Caki2 (cell line): Measurements from ENCODE around the gene SCGB2B2. TPM values are rescaled to one million over a fixed set of nuclear protein-coding genes. Genes with fewer than 3 reads are reported as not detected.
"Not testable (repeated sequence)": the region's sequence is repeated elsewhere in the genome, so short reads cannot be mapped to it uniquely, and the experiment has no call there.

ENCODE experiments used
- DNase-seq: peaks from one replicate; pipeline ENCODE4 v3.0.0-alpha.2; 2015; ENCODE audit warnings: low read depth
- in situ Hi-C: cut with HindIII; loops from 2 replicates; pipeline ENCODE4 v1.10.0; 2016; ENCODE audit warnings: low sequenced_read_pairs, low pct_unique_long_range_greater_than_20kb, mixed read lengths
- total RNA-seq: library from RNA; depleted of rRNA; stranded (reverse); fragments of >200 nt; shearing (Covaris generic); gene quantifications from 2 replicates; pipeline ENCODE4 v1.2.3, GENCODE V29; 2014; ENCODE audit warnings: low replicate concordance

SCGB2B2 gene
- total RNA-seq, 1 experiment from 2014 or later = not detected

- DNase-seq = no peak
- in situ Hi-C loops = no loop called here
Observed at GRCh38 chr19:34675250-34675649, 1.7 kb downstream of the SCGB2B2 start.

GRCh38 chr19:34673590-34673989 lies 3.4 kb downstream of the SCGB2B2 start:
- in situ Hi-C loops = no loop called here

GRCh38 chr19:34671972-34672371 lies 5.0 kb downstream of the SCGB2B2 start:
- in situ Hi-C loops = no loop called here
- no peak for DNase-seq

More at GRCh38 chr19:34673590-34673989, 3.4 kb downstream of the SCGB2B2 start:
- DNase-seq = no peak

GRCh38 chr19:34669305-34669704 lies 7.7 kb downstream of the SCGB2B2 start:
- in situ Hi-C loops = no loop called here
- DNase-seq = no peak

- in situ Hi-C loops, DNase-seq: not testable (repeated sequence)
Observed at GRCh38 chr19:34668690-34669089, 8.3 kb downstream of the SCGB2B2 start.

GRCh38 chr19:34668077-34668689 lies 8.8 kb downstream of the SCGB2B2 start:
- in situ Hi-C loops, DNase-seq: not testable (repeated sequence)

GRCh38 chr19:34667349-34668076 lies 9.4 kb downstream of the SCGB2B2 start:
- DNase-seq = no peak
- in situ Hi-C loops = no loop called here

- in situ Hi-C loops = no loop called here
Observed at GRCh38 chr19:34666958-34667265, 10.0 kb downstream of the SCGB2B2 start.

GRCh38 chr19:34666200-34666957 lies 10.6 kb downstream of the SCGB2B2 start:
- in situ Hi-C loops = no loop called here

More at GRCh38 chr19:34666958-34667265, 10.0 kb downstream of the SCGB2B2 start:
- DNase-seq = no peak

GRCh38 chr19:34665275-34665674 lies 11.7 kb downstream of the SCGB2B2 start:
- in situ Hi-C loops, DNase-seq: not testable (repeated sequence)

More at GRCh38 chr19:34666200-34666957, 10.6 kb downstream of the SCGB2B2 start:
- DNase-seq = no peak

GRCh38 chr19:34664870-34665269 lies 12.1 kb downstream of the SCGB2B2 start:
- in situ Hi-C loops = no loop called here
- no peak for DNase-seq

GRCh38 chr19:34664168-34664567 lies 12.8 kb downstream of the SCGB2B2 start:
- in situ Hi-C loops = no loop called here
- no peak for DNase-seq

- in situ Hi-C loops = no loop called here
- no peak for DNase-seq
Observed at GRCh38 chr19:34662919-34663318, 14.0 kb downstream of the SCGB2B2 start.

- DNase-seq = no peak
- in situ Hi-C loops = no loop called here
Observed at GRCh38 chr19:34661357-34661756, 15.6 kb downstream of the SCGB2B2 start.

GRCh38 chr19:34655651-34656050 lies 21.3 kb downstream of the SCGB2B2 start:
- in situ Hi-C loops = no loop called here
- no peak for DNase-seq

- in situ Hi-C loops = no loop called here
- no peak for DNase-seq
Observed at GRCh38 chr19:34654796-34655195, 22.2 kb downstream of the SCGB2B2 start.

GRCh38 chr19:34651747-34652146 lies 25.2 kb downstream of the SCGB2B2 start:
- in situ Hi-C loops = no loop called here
- no peak for DNase-seq

- peak; percentile 60 for DNase-seq
- in situ Hi-C loops = no loop called here
Observed at GRCh38 chr19:34649886-34650543, 26.9 kb downstream of the SCGB2B2 start.

GRCh38 chr19:34645551-34645950 lies 31.4 kb downstream of the SCGB2B2 start:
- no peak for DNase-seq
- in situ Hi-C loops = no loop called here
